Amygdala (tissue), 56 donors: ENCODE results near the gene DNAH12.
"Not testable (repeated sequence)": the region's sequence is repeated elsewhere in the genome, so short reads cannot be mapped to it uniquely, and the experiment has no call there.

ENCODE experiments used
- DNase-seq, 56 donors: peaks; one replicate each; lab custom pipeline; 2025; lab: John Stamatoyannopoulos, UW

The DNAH12 gene

GRCh38 chr3:57530071-57530608 lies 14.0 kb downstream of the DNAH12 start:
- DNase-seq = no peak

GRCh38 chr3:57518276-57518915 lies 25.7 kb downstream of the DNAH12 start:
- no peak for DNase-seq

GRCh38 chr3:57512166-57512565 lies 32.0 kb downstream of the DNAH12 start:
- no peak for DNase-seq

GRCh38 chr3:57505901-57506300 lies 38.2 kb downstream of the DNAH12 start:
- DNase-seq = no peak

GRCh38 chr3:57500506-57500905 lies 43.6 kb downstream of the DNAH12 start:
- DNase-seq = no peak

- no peak for DNase-seq
These were observed 46.2 kb downstream of the DNAH12 start for GRCh38 chr3:57497904-57498303.

- no peak for DNase-seq
These were observed 59.6 kb downstream of the DNAH12 start for GRCh38 chr3:57484563-57484962.

- not testable (repeated sequence) for DNase-seq
These were observed 67.0 kb downstream of the DNAH12 start for GRCh38 chr3:57477193-57477592.

GRCh38 chr3:57464801-57465200 lies 79.3 kb downstream of the DNAH12 start:
- DNase-seq = no peak

- no peak for DNase-seq
These were observed 80.1 kb downstream of the DNAH12 start for GRCh38 chr3:57464011-57464410.

GRCh38 chr3:57451150-57451846 lies 92.8 kb downstream of the DNAH12 start:
- no peak for DNase-seq

GRCh38 chr3:57449276-57449847 lies 94.8 kb downstream of the DNAH12 start:
- DNase-seq = not testable (repeated sequence)

- not testable (repeated sequence) for DNase-seq
These were observed 95.7 kb downstream of the DNAH12 start for GRCh38 chr3:57448489-57448888.

- DNase-seq = no peak
These were observed 97.8 kb downstream of the DNAH12 start for GRCh38 chr3:57446318-57446841.

- no peak for DNase-seq
These were observed 99.7 kb downstream of the DNAH12 start for GRCh38 chr3:57444469-57444868.

GRCh38 chr3:57440144-57440543 lies 104.0 kb downstream of the DNAH12 start:
- DNase-seq = not testable (repeated sequence)

GRCh38 chr3:57438460-57438859 lies 105.7 kb downstream of the DNAH12 start:
- not testable (repeated sequence) for DNase-seq

GRCh38 chr3:57436195-57436761 lies 107.9 kb downstream of the DNAH12 start:
- no peak for DNase-seq

- DNase-seq = no peak
These were observed 110.1 kb downstream of the DNAH12 start for GRCh38 chr3:57434041-57434440.

- DNase-seq = no peak
These were observed 120.8 kb downstream of the DNAH12 start for GRCh38 chr3:57423335-57423734.

- DNase-seq = no peak
These were observed 122.8 kb downstream of the DNAH12 start for GRCh38 chr3:57421336-57421735.
